ENCODE data around the gene SFXN5.

SFXN5 gene

GRCh38 chr2:73112913-73113854 is 41.7 kb upstream of the SFXN5 start, which contains the start of gene RAB11FIP5:
Gene RAB11FIP5, minus strand, starts transcription at chr2:73112948. Its CDS starts 171 bp downstream, at chr2:73112777.
- TF ChIP-seq POLR2AphosphoS5 (IDR thresholded peaks at IDR 0.05; ENCODE audit: low read depth, low read length) (0 out of 2 replicates have a peak, but pooled peaks have one; percentile 18), TAF1 (IDR thresholded peaks at IDR 0.05; ENCODE audit: borderline replicate concordance, insufficient read depth, low read length) (no peak)

- TF ChIP-seq POLR2AphosphoS5 (IDR thresholded peaks at IDR 0.05; ENCODE audit: low read depth, low read length) (no peak), FOXP2 (optimal IDR thresholded peaks at IDR 0.05; ENCODE audit: borderline replicate concordance, extremely low read depth, extremely low read length, insufficient read depth) (no peak), SIN3A (IDR thresholded peaks at IDR 0.05; ENCODE audit: borderline replicate concordance, insufficient read depth, low read length) (no peak), REST (IDR thresholded peaks at IDR 0.05; ENCODE audit: insufficient read depth in 1 of 2, low read depth in 2 of 2, low read length in 2 of 2) (no peak), TAF1 (IDR thresholded peaks at IDR 0.05; ENCODE audit: borderline replicate concordance, insufficient read depth, low read length) (no peak)
Observed at GRCh38 chr2:73112026-73112912, 40.8 kb upstream of the SFXN5 start.

- TF ChIP-seq TAF1 (IDR thresholded peaks at IDR 0.05; ENCODE audit: borderline replicate concordance, insufficient read depth, low read length) (no peak), FOXP2 (optimal IDR thresholded peaks at IDR 0.05; ENCODE audit: borderline replicate concordance, extremely low read depth, extremely low read length, insufficient read depth) (no peak), SIN3A (IDR thresholded peaks at IDR 0.05; ENCODE audit: borderline replicate concordance, insufficient read depth, low read length) (no peak), POLR2AphosphoS5 (IDR thresholded peaks at IDR 0.05; ENCODE audit: low read depth, low read length) (no peak), REST (IDR thresholded peaks at IDR 0.05; ENCODE audit: insufficient read depth in 1 of 2, low read depth in 2 of 2, low read length in 2 of 2) (no peak)
Observed at GRCh38 chr2:73111073-73112025, 39.8 kb upstream of the SFXN5 start.

GRCh38 chr2:73110168-73111072 is 38.9 kb upstream of the SFXN5 start:
- TF ChIP-seq REST (IDR thresholded peaks at IDR 0.05; ENCODE audit: insufficient read depth in 1 of 2, low read depth in 2 of 2, low read length in 2 of 2) (no peak), TAF1 (IDR thresholded peaks at IDR 0.05; ENCODE audit: borderline replicate concordance, insufficient read depth, low read length) (no peak), POLR2AphosphoS5 (IDR thresholded peaks at IDR 0.05; ENCODE audit: low read depth, low read length) (no peak), SIN3A (IDR thresholded peaks at IDR 0.05; ENCODE audit: borderline replicate concordance, insufficient read depth, low read length) (no peak), FOXP2 (optimal IDR thresholded peaks at IDR 0.05; ENCODE audit: borderline replicate concordance, extremely low read depth, extremely low read length, insufficient read depth) (no peak)

Measured in PFSK-1 (cell line).